Spleen (tissue), 7 donors: ENCODE measurements around the gene DCAF15.

Experiments used
- CTCF ChIP-seq, 11 experiments: fragments of 200-600 bp in 7 of 11; fragments of 450-650 bp in 4 of 11; sonication (generic) in 4 of 11; IDR thresholded peaks in 8 of 11; conservative IDR thresholded peaks in 3 of 11; 1 replicate in 7 of 11; 2 replicates in 4 of 11; pipeline versions ENCODE4 v1.4.0 to v1.8.0; 2016 to 2021; ENCODE audit warnings: antibody characterized with exemption in 11 of 11, inconsistent platforms in 4 of 11, mild to moderate bottlenecking in 1 of 11
- POLR2A ChIP-seq, 3 donors: fragments of 450-650 bp; IDR thresholded peaks; one replicate each; pipeline ENCODE4 v1.5.1; 2017; ENCODE audit warnings: antibody characterized with exemption in 3 of 3, mild to moderate bottlenecking in 1 of 3
- POLR2AphosphoS5 ChIP-seq, 3 donors: sonication (generic); formaldehyde crosslinking; IDR thresholded peaks; one replicate each; pipeline ENCODE4 v1.5.1; 2017; ENCODE audit warnings: antibody characterized with exemption in 3 of 3
- donor health status: DM: no; HTN: no; CAD: no; lungs with moderate emphysema.
- donor health status: DM: no; HTN: no; CAD: no.
- donor health status: DM: no; HTN: no; CAD: no.

DNA sequence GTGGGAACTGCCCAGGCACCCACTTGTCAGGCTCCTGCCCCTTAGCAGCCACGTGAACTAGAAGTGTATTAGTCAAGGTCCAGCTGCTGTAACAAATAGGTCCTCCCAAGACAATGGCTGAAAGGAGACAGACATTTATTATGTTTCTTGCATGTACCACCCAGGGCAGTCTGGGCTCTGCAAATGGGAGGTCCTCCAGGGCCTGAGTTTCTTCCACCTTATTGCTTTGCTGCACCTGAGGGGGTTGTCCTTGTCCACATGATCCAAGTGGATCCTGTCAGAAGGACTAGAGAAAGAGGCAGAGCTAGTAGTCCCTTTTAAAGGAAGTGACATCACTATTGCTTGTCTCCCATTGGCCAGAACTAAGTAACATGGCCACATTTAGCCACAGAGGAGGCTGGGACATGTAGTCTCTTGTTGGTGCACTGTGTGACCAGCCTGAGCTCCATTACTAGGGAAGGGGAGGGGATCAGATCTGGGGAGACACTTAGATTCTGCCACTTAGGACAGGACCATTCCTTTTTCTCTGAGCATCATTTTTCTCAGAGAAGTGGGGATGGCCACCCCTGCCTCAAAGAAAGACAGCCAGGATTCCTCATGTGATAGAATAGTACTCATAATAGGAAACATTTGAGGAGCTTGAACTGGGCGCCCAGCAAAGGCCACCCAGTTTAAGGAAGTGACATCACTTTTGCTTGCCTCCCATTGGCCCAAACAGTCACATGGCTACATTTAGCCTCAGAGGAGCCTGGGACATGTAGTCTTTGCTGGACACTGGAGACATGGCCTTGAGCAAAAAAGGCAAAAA is 31.2 kb upstream of the DCAF15 start:
- no peak for TF ChIP-seq CTCF (IDR thresholded peaks at IDR 0.05 in 8 of 11, conservative IDR thresholded peaks at IDR 0.05 in 3 of 11)
- no peak for TF ChIP-seq POLR2A (IDR thresholded peaks at IDR 0.05)
- TF ChIP-seq POLR2AphosphoS5 (IDR thresholded peaks at IDR 0.05) = no peak
